Smooth muscle cell (in vitro differentiated cells): ENCODE results near the gene ERICH3. TPM values are rescaled to one million over a fixed set of nuclear protein-coding genes. Genes with fewer than 3 reads are reported as not detected.

Experiments used
- DNase-seq: peaks from one replicate; lab custom pipeline; 2025; ENCODE audit not compliant: unreplicated experiment; lab: John Stamatoyannopoulos, UW
- H2AFZ ChIP-seq: fragments of 200-600 bp; sonication (generic); 2 replicates; pipeline ENCODE4 v1.6.0; 2016; ENCODE audit warnings: antibody characterized with exemption, low read depth, mild to moderate bottlenecking
- H3F3A ChIP-seq: fragments of 200-600 bp; sonication (generic); 2 replicates; pipeline ENCODE4 v1.6.0; 2017; ENCODE audit warnings: antibody characterized with exemption, low read depth
- H3K27ac ChIP-seq: fragments of 200-600 bp; sonication (generic); 2 replicates; pipeline ENCODE4 v1.5.1; 2016; ENCODE audit warnings: low read depth, mild to moderate bottlenecking
- H3K27me3 ChIP-seq: fragments of 200-600 bp; sonication (generic); 2 replicates; pipeline ENCODE4 v1.6.1; 2016; ENCODE audit warnings: low read depth, mild to moderate bottlenecking
- H3K36me3 ChIP-seq: fragments of 200-600 bp; sonication (generic); 2 replicates; pipeline ENCODE4 v1.5.1; 2016; ENCODE audit warnings: low read depth
- H3K4me1 ChIP-seq: fragments of 200-600 bp; sonication (generic); 2 replicates; pipeline ENCODE4 v1.5.1; 2016; ENCODE audit warnings: low read depth
- H3K4me2 ChIP-seq: fragments of 200-600 bp; sonication (generic); 2 replicates; pipeline ENCODE4 v1.6.0; 2016; ENCODE audit warnings: mild to moderate bottlenecking
- H3K4me3 ChIP-seq: fragments of 200-600 bp; sonication (generic); 2 replicates; pipeline ENCODE4 v1.5.1; 2016; ENCODE audit warnings: mild to moderate bottlenecking
- H3K79me2 ChIP-seq: fragments of 200-600 bp; sonication (generic); 2 replicates; pipeline ENCODE4 v1.6.0; 2016; ENCODE audit warnings: low read depth, mild to moderate bottlenecking
- H3K9ac ChIP-seq: fragments of 200-600 bp; sonication (generic); 2 replicates; pipeline ENCODE4 v1.6.0; 2016; ENCODE audit warnings: low read depth
- H3K9me3 ChIP-seq: fragments of 200-600 bp; sonication (generic); replicated peaks from 2 replicates; pipeline ENCODE4 v1.5.1; 2016; ENCODE audit warnings: low read depth
- H4K20me1 ChIP-seq: fragments of 200-600 bp; sonication (generic); 2 replicates; pipeline ENCODE4 v1.6.0; 2016; ENCODE audit warnings: low read depth
- CTCF ChIP-seq: fragments of 200-600 bp; sonication (generic); IDR thresholded peaks from 2 replicates; pipeline ENCODE4 v1.5.1; 2017; ENCODE audit warnings: borderline replicate concordance, mild to moderate bottlenecking, antibody characterized with exemption; ENCODE audit not compliant: insufficient read depth, poor library complexity, severe bottlenecking
- WGBS: methylation state at CpG from one replicate; pipeline ENCODE4 v1.1.7; 2016; ENCODE audit warnings: low lambda C conversion rate; 5-methylcytosine and 5-hydroxymethylcytosine counted together
- polyA plus RNA-seq: library from polyadenylated mRNA; unstranded; fragments of >200 nt; fragmentation: Nextera tagmentation; extraction: Ambion mirVana; gene quantifications from 2 replicates; pipeline ENCODE4 v1.2.1, GENCODE V29; 2016
- total RNA-seq: library from RNA; depleted of rRNA; stranded (reverse); fragments of >200 nt; gene quantifications from 2 replicates; pipeline ENCODE4 v1.2.3, GENCODE V29; 2014

Gene ERICH3
- total and polyA plus RNA-seq, 2 experiments from 2014 or later = not detected

DNA sequence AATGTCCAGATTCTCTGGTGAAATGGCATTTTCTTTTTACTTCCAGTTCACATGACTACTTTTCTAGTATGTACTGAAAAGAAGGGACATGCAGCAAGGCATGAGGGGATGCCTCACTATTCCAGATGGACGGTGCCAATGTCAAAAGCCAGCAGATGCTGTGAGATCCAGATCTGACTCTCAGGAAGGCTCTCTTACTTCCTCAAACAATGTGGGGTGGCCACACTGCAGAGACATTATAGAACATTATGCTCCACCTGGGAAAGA lies 41.6 kb upstream of the ERICH3 start:
- Histone ChIP-seq H3K27ac (no peak overlapping the region), H3K36me3 (no peaks in the 10 kb centered on the region), H3K9me3 (no peaks in the 10 kb centered on the region), H4K20me1 (no peaks in the 10 kb centered on the region), H3K4me3 (no peak overlapping the region), H3K79me2 (no peaks in the 10 kb centered on the region), H3K4me1 (peaks cover 14% of the 10 kb centered on the region), H3K4me2 (peak overlapping the region; percentile 7), H3K9ac (no peak overlapping the region), H2AFZ (peak overlapping the region; percentile 24), H3K27me3 (no peaks in the 10 kb centered on the region), H3F3A (peaks cover 19% of the 10 kb centered on the region)
- no peak for TF ChIP-seq CTCF
- 89% methylated on average over 1 of the region's 1 CpG for WGBS
- no peak for DNase-seq

- Histone ChIP-seq H3K4me1 (peaks cover 14% of the 10 kb centered on the region), H3K4me3 (no peak overlapping the region), H3K9ac (no peak overlapping the region), H2AFZ (peak overlapping the region; percentile 24), H4K20me1 (no peaks in the 10 kb centered on the region), H3K27ac (no peak overlapping the region), H3K27me3 (no peaks in the 10 kb centered on the region), H3K79me2 (no peaks in the 10 kb centered on the region), H3K9me3 (no peaks in the 10 kb centered on the region), H3K4me2 (peak overlapping the region; percentile 7), H3F3A (peaks cover 16% of the 10 kb centered on the region), H3K36me3 (no peaks in the 10 kb centered on the region)
- 35% methylated on average over 1 of the region's 1 CpG for WGBS
- TF ChIP-seq CTCF = no peak
- no peak for DNase-seq
These were observed 41.0 kb upstream of the ERICH3 start for GRCh38 chr1:74714429-74715235.

DNA sequence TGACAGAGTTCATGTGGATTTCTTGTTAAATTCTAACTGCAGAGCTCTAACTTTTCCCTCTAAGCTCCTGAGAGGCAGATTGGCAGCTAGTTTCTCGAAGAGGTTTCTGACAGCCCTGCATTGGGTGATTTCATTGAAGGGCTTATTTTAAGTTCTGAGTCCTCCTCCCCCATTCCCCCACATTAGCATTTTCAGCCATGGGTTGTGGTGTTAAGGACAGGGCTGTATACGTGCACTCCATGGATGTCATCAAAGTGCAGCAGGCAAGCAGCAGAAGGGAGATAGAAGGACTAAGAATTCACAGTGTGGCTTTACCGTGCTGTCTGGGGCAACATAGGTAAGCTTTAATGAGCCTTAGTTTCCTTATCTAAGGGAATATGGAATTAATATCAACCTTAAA lies 40.3 kb upstream of the ERICH3 start:
- H3K4me3 ChIP-seq = no peak overlapping the region
- no peaks in the 10 kb centered on the region for H3K27me3 ChIP-seq
- H3K36me3 ChIP-seq = no peaks in the 10 kb centered on the region
- no peaks in the 10 kb centered on the region for H4K20me1 ChIP-seq
- peak overlapping the region; percentile 63 for H2AFZ ChIP-seq
- TF ChIP-seq CTCF = no peak
- DNase-seq = no peak
- H3K9ac ChIP-seq = no peak overlapping the region
- H3K4me2 ChIP-seq = peak overlapping the region; percentile 42
- peaks cover 14% of the 10 kb centered on the region for H3K4me1 ChIP-seq
- no peaks in the 10 kb centered on the region for H3K9me3 ChIP-seq
- 13% methylated on average over 3 of the region's 3 CpGs for WGBS
- H3K79me2 ChIP-seq = no peaks in the 10 kb centered on the region
- peaks cover 16% of the 10 kb centered on the region for H3F3A ChIP-seq
- H3K27ac ChIP-seq = no peak overlapping the region

GRCh38 chr1:74712881-74713280 lies 39.3 kb upstream of the ERICH3 start:
- Histone ChIP-seq H4K20me1 (no peaks in the 10 kb centered on the region), H3K79me2 (no peaks in the 10 kb centered on the region), H3K4me1 (peaks cover 14% of the 10 kb centered on the region), H2AFZ (peak overlapping the region; percentile 63), H3K4me2 (peak overlapping the region; percentile 42), H3K9ac (no peak overlapping the region), H3F3A (peaks cover 16% of the 10 kb centered on the region), H3K27me3 (no peaks in the 10 kb centered on the region), H3K4me3 (no peak overlapping the region), H3K27ac (no peak overlapping the region), H3K9me3 (no peaks in the 10 kb centered on the region), H3K36me3 (no peaks in the 10 kb centered on the region)
- DNase-seq = no peak
- 8% methylated on average over 1 of the region's 1 CpG for WGBS
- no peak for TF ChIP-seq CTCF
